Natural killer cell (primary cell): ENCODE measurements around the gene C4orf36. TPM values are rescaled to one million over a fixed set of nuclear protein-coding genes. Genes with fewer than 3 reads are reported as not detected.

Experiments used
- ATAC-seq, 3 donors: fragments of 150-1000 bp in 2 of 3; fragments of 200-7000 bp in 1 of 3; cut with Tn5 transposase; 1 replicate in 1 of 3; 2 replicates in 2 of 3; pipeline ENCODE4 v1.10.0; 2021; ENCODE audit warnings: mild to moderate bottlenecking in 2 of 3, moderate library complexity in 2 of 3
- DNase-seq, 2 donors: peaks; one replicate each; pipeline versions ENCODE4 v3.0.0 to v3.0.0-alpha.2; 2013 to 2021; ENCODE audit warnings: mixed read lengths in 1 of 2
- H3K27ac ChIP-seq: one replicate; pipeline ENCODE4 v1.5.1; 2013; ENCODE audit warnings: mild to moderate bottlenecking, low read length
- H3K27me3 ChIP-seq: one replicate; pipeline ENCODE4 v1.6.1; 2013; ENCODE audit warnings: low read length; ENCODE audit not compliant: control insufficient read depth, insufficient read depth
- H3K36me3 ChIP-seq: one replicate; pipeline ENCODE4 v1.6.1; 2013; ENCODE audit warnings: low read length; ENCODE audit not compliant: control insufficient read depth, insufficient read depth
- H3K4me1 ChIP-seq: one replicate; pipeline ENCODE4 v1.6.1; 2013; ENCODE audit warnings: low read length; ENCODE audit not compliant: control insufficient read depth, insufficient read depth
- H3K4me3 ChIP-seq: one replicate; pipeline ENCODE4 v1.5.1; 2013; ENCODE audit warnings: low read length
- H3K9me3 ChIP-seq: one replicate; pipeline ENCODE4 v1.6.1; 2013; ENCODE audit warnings: low read length; ENCODE audit not compliant: control insufficient read depth, insufficient read depth
- H3K27ac Mint-ChIP-seq, 2 donors: one replicate each; pipeline ENCODE4 v1.8.0; 2022; ENCODE audit warnings: mild to moderate bottlenecking in 2 of 2, mixed read lengths in 2 of 2, moderate library complexity in 1 of 2
- H3K27me3 Mint-ChIP-seq, 2 donors: one replicate each; pipeline ENCODE4 v1.8.0; 2022; ENCODE audit warnings: low read depth in 2 of 2, mixed read lengths in 2 of 2
- H3K36me3 Mint-ChIP-seq: one replicate; pipeline ENCODE4 v1.8.0; 2022; ENCODE audit warnings: mixed read lengths
- H3K4me1 Mint-ChIP-seq, 2 donors: one replicate each; pipeline ENCODE4 v1.8.0; 2022; ENCODE audit warnings: mixed read lengths in 2 of 2
- H3K4me3 Mint-ChIP-seq: one replicate; pipeline ENCODE4 v1.8.0; 2022; ENCODE audit warnings: mild to moderate bottlenecking, moderate library complexity, mixed read lengths
- H3K9me3 Mint-ChIP-seq, 2 donors: one replicate each; pipeline ENCODE4 v1.8.0; 2022; ENCODE audit warnings: mixed read lengths in 2 of 2
- CTCF ChIP-seq: fragments of 200-600 bp; IDR thresholded peaks from one replicate; pipeline ENCODE4 v1.8.0; 2022; ENCODE audit warnings: antibody characterized with exemption
- WGBS: methylation state at CpG from one replicate; pipeline ENCODE4 v1.1.7; 2013; ENCODE audit warnings: missing lambda C conversion rate; ENCODE audit not compliant: insufficient coverage; 5-methylcytosine and 5-hydroxymethylcytosine counted together
- intact Hi-C: fragments of 100-400 bp; cut with micrococcal nuclease; formaldehyde crosslinking; loops from one replicate; pipeline ENCODE4 v1.14.2; 2022
- total RNA-seq, 4 donors: library from RNA; stranded (reverse); fragments of 120-200 nt in 1 of 4; gene quantifications; one replicate each; pipeline versions ENCODE4 v1.2.3 to v1.2.4, GENCODE V29; 2013 to 2022

C4orf36 gene
- total RNA-seq, 3 donors from 2014 or later (not counting 1 experiment from before 2014, with no cell fraction given), result not detected

GRCh38 chr4:86856896-86857295 is 35.3 kb downstream of the C4orf36 start:
- ATAC-seq, result no peak
- H3K27ac ChIP-seq, result no peak overlapping the region
- H3K9me3 ChIP-seq, result no peaks in the 10 kb centered on the region
- DNase-seq, result no peak
- intact Hi-C loops, result no loop called here
- TF ChIP-seq CTCF, result no peak
- Mint-ChIP-seq H3K9me3 (no peaks in the 10 kb centered on the region), H3K27ac (no peak overlapping the region), H3K4me3 (no peak overlapping the region), H3K27me3 (no peaks in the 10 kb centered on the region), H3K4me1 (no peaks in the 10 kb centered on the region), H3K36me3 (no peaks in the 10 kb centered on the region)
- no peaks in the 10 kb centered on the region for H3K27me3 ChIP-seq
- WGBS, result 100% methylated on average over 1 of the region's 1 CpG
- no peak overlapping the region for H3K4me3 ChIP-seq
- H3K36me3 ChIP-seq, result no peaks in the 10 kb centered on the region
- H3K4me1 ChIP-seq, result no peaks in the 10 kb centered on the region

- Histone ChIP-seq H3K27ac (no peak overlapping the region), H3K36me3 (no peaks in the 10 kb centered on the region), H3K9me3 (no peaks in the 10 kb centered on the region), H3K4me1 (no peaks in the 10 kb centered on the region), H3K27me3 (no peaks in the 10 kb centered on the region), H3K4me3 (no peak overlapping the region)
- H3K4me1 Mint-ChIP-seq, result no peaks in the 10 kb centered on the region
- H3K36me3 Mint-ChIP-seq, result no peaks in the 10 kb centered on the region
- no peaks in the 10 kb centered on the region for H3K27me3 Mint-ChIP-seq
- no peak overlapping the region for H3K27ac Mint-ChIP-seq
- H3K9me3 Mint-ChIP-seq, result no peaks in the 10 kb centered on the region
- no peak overlapping the region for H3K4me3 Mint-ChIP-seq
- ATAC-seq, result no peak
- intact Hi-C loops, result no loop called here
- no peak for DNase-seq
- no peak for TF ChIP-seq CTCF
- 95% methylated on average over 2 of the region's 2 CpGs for WGBS
These were observed 36.6 kb downstream of the C4orf36 start for GRCh38 chr4:86855572-86855971.

- intact Hi-C loops, result no loop called here
- Mint-ChIP-seq H3K27me3 (no peaks in the 10 kb centered on the region), H3K27ac (no peak overlapping the region), H3K4me1 (no peaks in the 10 kb centered on the region), H3K4me3 (no peak overlapping the region), H3K9me3 (no peaks in the 10 kb centered on the region), H3K36me3 (no peaks in the 10 kb centered on the region)
- no peak for TF ChIP-seq CTCF
- Histone ChIP-seq H3K4me3 (no peak overlapping the region), H3K9me3 (no peaks in the 10 kb centered on the region), H3K27ac (no peak overlapping the region), H3K27me3 (no peaks in the 10 kb centered on the region), H3K4me1 (no peaks in the 10 kb centered on the region), H3K36me3 (no peaks in the 10 kb centered on the region)
- no peak for DNase-seq
- no peak for ATAC-seq
- WGBS, result 96% methylated on average over 5 of the region's 5 CpGs
These were observed 39.0 kb downstream of the C4orf36 start for GRCh38 chr4:86853209-86853608.

GRCh38 chr4:86848732-86849619 is 43.2 kb downstream of the C4orf36 start, which contains the start of gene SLC10A6:
Gene SLC10A6, minus strand, starts transcription at chr4:86849384. Its CDS starts 269 bp downstream, at chr4:86849115.
- H3K27ac ChIP-seq, result no peak within 1 kb of the TSS
- no peak for TF ChIP-seq CTCF
- no peak within 1 kb of the TSS for H3K4me3 Mint-ChIP-seq

More at GRCh38 chr4:86848732-86849619, 43.2 kb downstream of the C4orf36 start, which contains the start of gene SLC10A6:
- H3K4me3 ChIP-seq, result no peak within 1 kb of the TSS
- ATAC-seq (no peak), DNase-seq (no peak)
- no peak within 1 kb of the TSS for H3K27ac Mint-ChIP-seq
- no peaks in the 10 kb centered on the region for H3K27me3 ChIP-seq
- no peaks in the 10 kb centered on the region for H3K9me3 Mint-ChIP-seq
- H3K36me3 Mint-ChIP-seq, result no peaks in the 10 kb centered on the region
- peaks cover 0 to 3% of the 10 kb centered on the region in 2 donors for H3K27me3 Mint-ChIP-seq
- intact Hi-C loops, result no loop called here
- no peaks in the 10 kb centered on the region for H3K36me3 ChIP-seq
- no peaks in the 10 kb centered on the region for H3K4me1 ChIP-seq
- WGBS, result 88% methylated on average over 11 of the region's 11 CpGs
- no peaks in the 10 kb centered on the region for H3K9me3 ChIP-seq
- H3K4me1 Mint-ChIP-seq, result no peaks in the 10 kb centered on the region
